ES-I3 (cell line): ENCODE measurements around the gene KCNQ1.
"Not testable (repeated sequence)": the region's sequence is repeated elsewhere in the genome, so short reads cannot be mapped to it uniquely, and the experiment has no call there.

Source experiments
- H3K36me3 ChIP-seq: 2 replicates; pipeline ENCODE4 v1.6.1; 2013; ENCODE audit warnings: mild to moderate bottlenecking, low read length, control low read depth, moderate library complexity; ENCODE audit not compliant: insufficient read depth
- H3K4me1 ChIP-seq: 2 replicates; pipeline ENCODE4 v1.6.1; 2013; ENCODE audit warnings: mild to moderate bottlenecking, control low read depth, low read length; ENCODE audit not compliant: insufficient read depth
- H3K9ac ChIP-seq: 2 replicates; pipeline ENCODE4 v1.6.1; 2013; ENCODE audit warnings: low read depth, mild to moderate bottlenecking, low read length, moderate library complexity
- H3K9me3 ChIP-seq: 2 replicates; pipeline ENCODE4 v1.6.1; 2013; ENCODE audit warnings: mild to moderate bottlenecking, low read length, moderate library complexity; ENCODE audit not compliant: control insufficient read depth, insufficient read depth

Gene KCNQ1

DNA sequence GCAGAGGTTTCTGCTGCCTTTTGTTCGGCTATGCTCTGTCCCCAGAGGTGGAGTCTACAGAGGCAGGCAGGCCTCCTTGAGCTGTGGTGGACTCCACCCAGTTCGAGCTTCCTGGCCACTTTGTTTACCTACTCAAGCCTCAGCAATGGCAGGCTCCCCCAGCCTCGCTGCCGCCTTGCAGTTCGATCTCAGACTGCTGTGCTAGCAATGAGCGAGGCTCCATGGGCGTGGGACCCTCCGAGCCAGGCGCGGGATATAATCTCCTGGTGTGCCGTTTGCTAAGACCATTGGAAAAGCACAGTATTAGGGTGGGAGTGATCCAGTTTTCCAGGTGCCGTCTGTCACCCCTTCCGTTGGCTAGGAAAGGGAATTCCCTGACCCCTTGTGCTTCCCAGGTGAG lies 195.0 kb downstream of the KCNQ1 start:
- peaks cover 20% of the 10 kb centered on the region; the same call in 1 of the 2 replicates for H3K9me3 ChIP-seq
- not testable (repeated sequence) for H3K4me1 ChIP-seq, H3K9ac ChIP-seq

DNA sequence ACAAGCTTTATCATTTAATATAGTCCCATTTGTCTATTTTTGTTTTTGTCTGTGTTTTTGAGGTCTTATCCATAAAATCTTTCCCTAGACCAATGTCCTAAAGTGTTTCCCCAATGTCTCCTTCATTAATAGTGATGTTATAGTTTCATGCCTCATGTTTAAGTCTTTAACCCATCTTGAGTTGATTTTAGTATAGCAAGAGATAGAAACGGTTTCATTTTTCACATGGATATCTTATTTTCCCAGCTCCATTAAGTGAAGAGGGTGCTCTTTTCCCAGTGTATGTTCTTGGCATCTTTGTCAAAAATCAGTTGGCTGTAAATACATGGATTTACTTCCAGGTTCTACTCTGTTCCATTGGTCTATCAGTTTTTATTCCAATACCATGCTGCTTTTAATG lies 196.8 kb downstream of the KCNQ1 start:
- peaks cover 20% of the 10 kb centered on the region for H3K9me3 ChIP-seq

More for the DNA sequence above, 195.0 kb downstream of the KCNQ1 start:
- not testable (repeated sequence) for H3K36me3 ChIP-seq

DNA sequence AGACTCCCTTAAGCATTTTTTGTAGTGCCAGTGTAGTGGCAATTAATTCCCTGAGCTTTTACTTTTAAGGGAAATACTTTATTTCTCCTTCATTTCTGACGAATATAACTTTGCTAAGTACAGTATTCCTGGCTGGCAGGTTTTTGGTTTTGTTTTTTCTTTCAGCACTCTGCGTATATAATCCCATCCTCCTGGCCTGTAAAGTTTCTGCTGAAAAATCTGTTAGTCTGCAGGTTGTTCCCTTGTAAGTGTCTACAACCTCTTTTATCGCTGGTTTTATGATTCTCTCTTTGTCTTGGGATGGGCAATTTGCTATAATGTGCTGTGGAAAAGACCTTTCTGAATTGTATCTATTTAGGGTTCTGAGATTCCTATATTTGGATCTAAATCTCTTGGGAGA lies 198.9 kb downstream of the KCNQ1 start:
- no peak overlapping the region for H3K9ac ChIP-seq
- peaks cover 20% of the 10 kb centered on the region for H3K9me3 ChIP-seq
- no peaks in the 10 kb centered on the region for H3K4me1 ChIP-seq
- no peaks in the 10 kb centered on the region for H3K36me3 ChIP-seq

More for the DNA sequence above, 196.8 kb downstream of the KCNQ1 start:
- no peaks in the 10 kb centered on the region for H3K4me1 ChIP-seq
- H3K36me3 ChIP-seq = no peaks in the 10 kb centered on the region
- no peak overlapping the region for H3K9ac ChIP-seq

DNA sequence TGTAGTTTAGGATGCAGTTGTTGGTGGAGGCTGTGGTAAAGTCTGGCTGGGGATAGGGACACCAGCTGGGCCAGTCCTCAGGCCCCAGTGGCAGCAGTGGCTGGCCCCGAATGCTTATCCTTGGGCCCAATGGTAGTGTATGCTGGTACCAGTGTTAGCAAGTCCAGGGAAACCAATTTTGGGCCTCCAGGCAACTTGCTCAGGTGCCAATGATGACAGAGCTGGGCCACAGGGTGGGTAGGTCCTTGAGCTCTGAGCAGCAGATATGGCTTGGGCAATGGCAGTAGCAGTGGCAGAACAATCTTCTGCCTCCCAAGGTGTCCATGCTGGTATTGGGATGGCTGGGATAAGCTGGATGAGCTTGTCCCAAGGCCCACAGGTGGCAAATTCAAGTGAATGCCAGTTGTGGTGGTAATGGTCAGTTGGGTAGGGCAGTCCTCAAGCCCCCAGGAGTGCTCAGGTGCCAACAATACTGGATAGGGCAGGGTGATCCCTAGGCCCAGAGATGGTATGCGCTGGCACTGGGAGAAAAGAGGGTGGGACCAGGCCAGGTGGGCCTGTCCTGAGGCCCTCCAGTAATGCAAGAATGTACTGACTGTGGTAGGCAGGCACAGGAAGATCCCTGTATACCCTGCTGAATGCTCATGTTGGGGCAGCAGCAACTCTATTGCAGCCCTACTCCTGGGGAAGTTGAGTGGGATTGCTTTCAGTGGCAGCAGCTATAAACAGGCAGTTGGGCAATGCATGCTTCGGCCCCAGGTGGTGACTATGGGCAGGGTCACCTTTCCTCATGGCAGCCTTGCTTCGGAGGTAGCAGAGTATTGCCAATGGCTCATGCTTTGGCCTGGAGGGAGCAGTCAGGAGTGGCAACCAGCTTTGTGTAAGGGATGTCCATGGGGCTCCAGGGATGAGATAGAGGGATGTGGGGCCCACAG lies 200.3 kb downstream of the KCNQ1 start:
- Histone ChIP-seq H3K9ac (no peak overlapping the region), H3K4me1 (no peaks in the 10 kb centered on the region), H3K9me3 (peaks cover 31% of the 10 kb centered on the region), H3K36me3 (no peaks in the 10 kb centered on the region)

DNA sequence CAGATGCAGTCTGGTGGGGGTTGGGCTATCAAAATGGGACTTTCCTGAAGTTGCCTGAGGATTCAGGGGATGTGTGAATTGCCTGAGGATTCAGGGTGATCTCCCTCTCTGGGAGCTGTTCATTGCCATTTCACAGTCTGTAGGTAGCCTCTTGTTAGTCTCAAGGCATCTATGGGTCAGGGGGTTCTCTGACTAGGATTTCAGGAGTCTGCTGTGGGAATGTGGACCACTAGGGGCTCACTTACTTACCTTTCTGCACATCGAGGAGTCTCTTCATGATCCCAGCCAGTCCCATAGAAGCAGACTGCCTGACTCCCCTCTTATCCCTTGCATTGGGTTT lies 200.9 kb downstream of the KCNQ1 start:
- no peak overlapping the region for H3K9ac ChIP-seq
- no peaks in the 10 kb centered on the region for H3K36me3 ChIP-seq
- peaks cover 36% of the 10 kb centered on the region for H3K9me3 ChIP-seq
- H3K4me1 ChIP-seq = no peaks in the 10 kb centered on the region

DNA sequence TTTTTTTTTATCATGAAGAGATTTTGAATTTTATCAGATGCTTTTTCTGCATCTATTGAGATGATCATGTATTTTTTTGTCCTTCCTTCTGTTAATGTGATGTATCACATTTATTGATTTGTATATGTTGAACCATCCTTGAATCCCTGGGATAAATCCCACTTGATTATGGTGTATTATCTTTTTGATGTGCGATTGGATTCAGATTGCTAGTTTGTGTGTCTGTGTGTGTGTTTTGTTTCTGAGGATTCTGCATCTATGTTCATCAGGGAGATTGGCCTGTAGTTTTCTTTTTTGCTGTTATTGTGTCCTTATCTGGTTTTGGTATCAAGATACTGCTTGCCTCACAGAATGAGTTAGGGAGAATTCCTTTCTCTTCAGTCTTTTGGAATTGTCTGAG lies 202.4 kb downstream of the KCNQ1 start:
- Histone ChIP-seq H3K36me3 (no peaks in the 10 kb centered on the region), H3K4me1 (no peaks in the 10 kb centered on the region), H3K9me3 (peaks cover 41% of the 10 kb centered on the region), H3K9ac (no peak overlapping the region)

DNA sequence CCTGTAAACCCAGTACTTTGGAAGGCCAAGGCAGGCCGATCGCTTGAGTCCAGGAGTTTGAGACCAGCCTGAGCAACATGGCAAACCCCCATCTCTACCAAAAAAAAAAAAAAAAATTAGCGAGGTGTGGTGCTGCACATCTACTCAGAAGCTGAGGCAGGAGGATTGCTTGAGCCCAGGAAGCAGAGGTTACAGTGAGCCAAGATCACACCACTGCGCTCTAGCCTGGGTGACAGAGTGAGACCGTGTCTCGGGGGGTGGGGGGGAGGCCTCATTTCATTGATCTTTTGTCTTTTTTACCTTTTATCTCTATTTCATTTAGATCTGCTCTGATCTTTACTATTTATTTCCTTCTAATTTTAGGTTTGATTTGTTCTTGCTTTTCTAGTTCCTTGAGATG lies 203.1 kb downstream of the KCNQ1 start:
- Histone ChIP-seq H3K9ac (no peak overlapping the region), H3K4me1 (no peaks in the 10 kb centered on the region), H3K36me3 (no peaks in the 10 kb centered on the region), H3K9me3 (peaks cover 45% of the 10 kb centered on the region)

DNA sequence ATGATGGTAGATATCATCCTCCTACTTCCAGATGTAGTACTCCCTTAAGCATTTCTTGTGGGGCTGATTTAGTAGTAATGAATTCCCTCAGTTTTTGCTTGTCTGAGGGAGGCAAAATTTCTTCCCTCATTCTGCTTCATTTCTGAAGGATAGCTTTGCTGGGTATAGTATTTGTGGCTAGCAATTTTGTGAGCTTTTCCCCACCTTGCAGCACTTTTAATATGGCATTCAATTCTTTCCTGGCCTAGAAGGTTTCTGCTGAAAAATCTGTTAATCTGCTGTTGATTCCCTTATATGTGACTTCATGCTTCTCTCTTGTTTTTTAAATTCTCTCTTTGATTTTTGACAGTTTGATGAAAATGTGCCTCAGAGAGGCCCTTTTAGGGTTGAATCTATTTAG lies 204.6 kb downstream of the KCNQ1 start:
- Histone ChIP-seq H3K9me3 (peaks cover 34% of the 10 kb centered on the region), H3K4me1 (no peaks in the 10 kb centered on the region), H3K36me3 (no peaks in the 10 kb centered on the region), H3K9ac (no peak overlapping the region)

DNA sequence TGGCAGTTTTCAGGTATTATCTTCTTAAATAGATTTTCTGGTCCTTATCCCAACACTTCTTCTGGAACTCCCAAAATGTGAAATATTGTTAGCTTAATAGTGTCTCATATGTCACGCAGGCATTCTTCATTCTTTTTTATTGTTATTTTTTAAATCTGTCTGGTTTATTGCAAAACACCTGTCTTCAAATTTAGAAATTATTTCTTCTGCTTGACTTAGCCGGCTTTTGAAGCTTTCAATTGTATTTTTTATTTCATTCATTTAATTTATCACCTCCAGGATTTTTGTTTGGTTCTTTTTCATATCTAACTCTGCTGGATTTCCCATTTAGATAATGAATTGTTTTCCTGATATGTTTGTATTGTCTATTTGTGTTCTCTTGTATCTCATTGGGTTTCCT lies 205.0 kb downstream of the KCNQ1 start:
- Histone ChIP-seq H3K9me3 (peaks cover 32% of the 10 kb centered on the region), H3K9ac (no peak overlapping the region), H3K36me3 (no peaks in the 10 kb centered on the region), H3K4me1 (no peaks in the 10 kb centered on the region)

DNA sequence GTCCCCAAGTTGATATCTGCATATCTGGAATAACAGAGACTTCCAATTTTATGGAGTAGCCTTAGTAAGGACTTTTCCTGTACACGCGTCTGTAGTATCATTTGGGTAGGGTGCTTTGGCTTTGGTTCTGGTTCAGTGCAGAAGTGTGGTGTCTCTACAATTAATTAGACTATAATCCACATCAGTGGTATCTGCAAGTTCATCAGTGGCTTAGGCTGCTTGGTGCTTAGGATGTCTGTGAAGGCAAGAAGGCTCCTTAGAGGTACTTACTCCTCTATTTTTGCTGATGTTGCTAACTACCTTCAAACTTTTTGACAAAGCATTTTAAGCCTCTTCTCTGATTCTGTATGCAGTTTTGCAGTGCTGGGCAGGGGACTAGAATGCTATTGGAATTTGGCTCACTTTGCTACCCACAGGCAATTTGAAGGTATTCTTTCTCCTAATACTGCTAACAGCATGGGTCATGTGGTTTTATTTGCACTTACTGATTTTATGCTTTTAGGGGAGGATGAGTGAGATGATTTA lies 205.6 kb downstream of the KCNQ1 start:
- H3K4me1 ChIP-seq = no peaks in the 10 kb centered on the region
- peaks cover 32% of the 10 kb centered on the region for H3K9me3 ChIP-seq
- no peak overlapping the region for H3K9ac ChIP-seq
- no peaks in the 10 kb centered on the region for H3K36me3 ChIP-seq

DNA sequence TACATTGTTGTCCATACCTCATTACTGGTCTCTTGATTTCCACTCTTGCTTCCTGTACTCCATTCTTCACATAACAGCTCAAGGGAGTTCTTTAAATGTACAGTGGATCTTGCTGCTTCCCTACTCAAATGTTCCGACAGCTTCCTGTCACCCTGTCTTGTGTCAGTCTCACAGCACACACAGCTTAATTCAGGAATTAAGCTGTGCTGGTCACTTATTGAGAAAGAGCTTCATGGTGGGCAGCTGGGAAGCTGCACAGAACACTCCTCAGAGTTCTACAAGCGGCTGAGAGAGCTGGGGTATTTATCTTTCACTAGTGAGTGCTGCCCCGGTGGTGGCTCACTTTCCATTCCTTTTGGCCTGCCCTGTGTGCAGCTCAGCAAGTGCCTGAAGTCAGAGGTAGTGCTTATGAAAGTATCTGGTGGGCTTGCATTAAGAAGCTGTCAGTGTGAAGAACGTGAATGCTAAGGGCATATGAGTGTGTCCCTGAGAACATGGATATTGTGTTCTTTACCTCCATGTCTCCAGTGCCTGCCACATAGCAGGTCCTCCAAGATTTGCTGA lies 206.3 kb downstream of the KCNQ1 start:
- Histone ChIP-seq H3K9me3 (peaks cover 35% of the 10 kb centered on the region), H3K9ac (no peak overlapping the region), H3K4me1 (no peaks in the 10 kb centered on the region), H3K36me3 (no peaks in the 10 kb centered on the region)

DNA sequence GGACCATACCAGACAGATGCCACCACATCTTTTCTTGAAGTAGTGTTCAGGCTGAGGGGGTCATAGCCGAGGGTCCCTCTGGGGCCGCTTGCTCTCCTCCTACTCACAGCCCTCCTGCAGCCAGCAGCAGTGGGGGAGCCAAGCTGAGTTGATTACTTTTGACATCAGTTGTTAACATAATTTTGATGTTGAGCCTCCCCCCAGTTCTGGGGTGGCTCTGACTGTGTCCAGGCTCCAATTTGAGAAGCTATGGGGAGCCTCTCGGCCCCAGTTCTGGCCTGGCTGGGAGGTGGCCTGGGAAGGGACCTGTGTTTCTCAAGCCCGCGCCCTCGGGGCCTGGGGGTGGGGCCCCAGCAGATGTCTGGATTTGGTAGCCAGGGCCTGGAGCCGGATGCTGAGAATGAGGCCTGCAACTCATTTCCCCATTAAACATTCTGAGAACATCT lies 207.0 kb downstream of the KCNQ1 start:
- Histone ChIP-seq H3K9me3 (peaks cover 35% of the 10 kb centered on the region), H3K36me3 (no peaks in the 10 kb centered on the region), H3K9ac (no peak overlapping the region), H3K4me1 (no peaks in the 10 kb centered on the region)

DNA sequence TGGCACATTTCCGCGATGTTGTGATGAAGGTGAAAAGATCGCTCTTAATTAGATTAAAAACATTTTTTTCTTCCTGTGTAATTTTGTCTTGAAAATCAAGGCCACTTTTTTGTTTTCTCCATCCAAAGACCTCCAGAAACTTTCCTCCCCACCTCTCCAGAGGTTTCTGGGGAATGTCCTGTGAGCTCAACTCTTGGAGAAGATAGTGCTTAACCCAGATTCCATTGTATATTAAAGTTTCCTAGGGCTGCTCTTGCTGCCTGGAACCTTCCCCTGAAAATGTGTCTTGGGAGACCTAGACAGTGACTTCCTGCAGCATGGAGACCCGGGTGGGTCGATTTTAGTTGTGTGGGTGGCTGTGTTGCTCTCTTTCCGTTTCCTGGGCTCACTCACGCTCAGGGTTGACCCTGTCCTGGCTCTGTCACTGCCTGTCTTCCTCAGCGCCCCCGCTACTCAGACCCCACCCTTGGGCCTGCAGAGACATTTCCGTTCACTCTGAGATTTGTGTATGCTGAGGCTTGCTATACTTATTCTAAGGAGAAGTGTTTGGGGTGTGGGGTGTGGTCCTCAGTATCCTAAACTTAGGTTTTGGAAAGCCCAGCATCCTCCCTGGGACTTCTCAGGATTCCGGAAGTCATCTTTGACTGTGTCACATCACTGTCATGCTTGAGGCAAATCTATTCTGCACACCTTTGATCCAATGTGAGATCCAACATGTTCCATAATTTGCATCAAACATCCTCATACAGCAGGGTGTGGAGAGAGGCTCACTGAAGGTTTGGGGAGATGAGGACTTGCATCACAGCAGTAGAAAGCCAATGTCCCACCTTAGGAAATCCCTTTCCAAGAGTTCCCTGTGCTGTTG lies 207.8 kb downstream of the KCNQ1 start:
- no peaks in the 10 kb centered on the region for H3K4me1 ChIP-seq
- H3K36me3 ChIP-seq = no peaks in the 10 kb centered on the region
- H3K9me3 ChIP-seq = peaks cover 35% of the 10 kb centered on the region
- H3K9ac ChIP-seq = no peak overlapping the region

DNA sequence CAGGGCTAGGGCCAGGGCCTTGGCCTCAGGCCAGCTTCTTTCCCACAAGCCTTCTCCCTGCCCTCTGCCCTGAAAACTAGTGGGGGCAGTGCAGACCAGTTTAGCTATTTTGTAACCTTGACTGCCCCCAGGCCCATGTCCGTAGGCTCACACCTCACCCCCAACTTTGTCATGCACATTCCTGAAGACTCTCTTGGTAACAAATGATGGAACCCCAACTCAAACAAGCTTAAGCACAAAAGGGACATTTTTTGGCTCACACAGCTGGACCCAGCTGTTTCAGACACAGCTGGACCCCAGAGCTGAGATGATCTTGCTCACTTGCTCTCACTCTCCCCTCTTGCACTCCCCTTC lies 208.4 kb downstream of the KCNQ1 start:
- peaks cover 38% of the 10 kb centered on the region for H3K9me3 ChIP-seq
- H3K4me1 ChIP-seq = no peaks in the 10 kb centered on the region
- no peaks in the 10 kb centered on the region for H3K36me3 ChIP-seq
- no peak overlapping the region for H3K9ac ChIP-seq
